Upper lobe of left lung (tissue), 4 donors: Measurements from ENCODE around the gene C5orf63.

Experiments
- CTCF ChIP-seq, 6 experiments: fragments of 450-650 bp in 4 of 6; fragments of 200-600 bp in 2 of 6; sonication (generic) in 2 of 6; IDR thresholded peaks; one replicate each; pipeline ENCODE4 v1.5.1; 2016 to 2019; ENCODE audit warnings: antibody characterized with exemption in 6 of 6
- EP300 ChIP-seq, 4 donors: sonication (generic); formaldehyde crosslinking; IDR thresholded peaks; one replicate each; pipeline ENCODE4 v1.5.1; 2017; ENCODE audit warnings: antibody characterized with exemption in 4 of 4, control low read depth in 2 of 4
- POLR2A ChIP-seq, 4 donors: fragments of 450-650 bp; IDR thresholded peaks; one replicate each; pipeline ENCODE4 v1.5.1; 2016 to 2017; ENCODE audit warnings: antibody characterized with exemption in 4 of 4, mild to moderate bottlenecking in 2 of 4
- POLR2AphosphoS5 ChIP-seq, 2 donors: sonication (generic); formaldehyde crosslinking; IDR thresholded peaks; one replicate each; pipeline ENCODE4 v1.5.1; 2017; ENCODE audit warnings: antibody characterized with exemption in 2 of 2

GRCh38 chr5:127015716-127016115 lies 57.6 kb downstream of the C5orf63 start:
- TF ChIP-seq CTCF (IDR thresholded peaks at IDR 0.05), result no peak
- no peak for TF ChIP-seq POLR2AphosphoS5 (IDR thresholded peaks at IDR 0.05)
- no peak for TF ChIP-seq EP300 (IDR thresholded peaks at IDR 0.05)
- TF ChIP-seq POLR2A (IDR thresholded peaks at IDR 0.05), result no peak
